HT1080 (cell line): ENCODE data around the gene CYBB. TPM values are rescaled to one million over a fixed set of nuclear protein-coding genes. Genes with fewer than 3 reads are reported as not detected.

Experiments used
- DNase-seq: peaks from one replicate; pipeline ENCODE4 v3.0.0-alpha.2; 2015; ENCODE audit warnings: low read depth
- total RNA-seq: library from RNA; depleted of rRNA; stranded (reverse); fragments of >200 nt; shearing (Covaris generic); gene quantifications from 2 replicates; pipeline ENCODE4 v1.2.3, GENCODE V29; 2014

CYBB gene
- total RNA-seq, 1 experiment from 2014 or later, result 0.13 TPM

- peak; percentile 54 for DNase-seq
Measured at GRCh38 chrX:37785569-37785968, 5.7 kb downstream of the CYBB start.

GRCh38 chrX:37786624-37787422, 7.0 kb downstream of the CYBB start:
- DNase-seq, result no peak

GRCh38 chrX:37787423-37787869, 7.6 kb downstream of the CYBB start:
- no peak for DNase-seq

- DNase-seq, result no peak
Measured at GRCh38 chrX:37796310-37796709, 16.5 kb downstream of the CYBB start.

- no peak for DNase-seq
Measured at GRCh38 chrX:37796805-37797204, 16.9 kb downstream of the CYBB start.

GRCh38 chrX:37799936-37800335, 20.1 kb downstream of the CYBB start:
- no peak for DNase-seq

GRCh38 chrX:37800717-37801116, 20.9 kb downstream of the CYBB start:
- DNase-seq, result no peak

- DNase-seq, result no peak
Measured at GRCh38 chrX:37802028-37802427, 22.2 kb downstream of the CYBB start.

GRCh38 chrX:37803057-37803456, 23.2 kb downstream of the CYBB start:
- no peak for DNase-seq

- no peak for DNase-seq
Measured at GRCh38 chrX:37809970-37810369, 30.1 kb downstream of the CYBB start.

- no peak for DNase-seq
Measured at GRCh38 chrX:37812110-37812509, 32.3 kb downstream of the CYBB start.

GRCh38 chrX:37813570-37813969, 33.7 kb downstream of the CYBB start:
- DNase-seq, result no peak

- DNase-seq, result no peak
Measured at GRCh38 chrX:37815366-37815765, 35.5 kb downstream of the CYBB start.

- no peak for DNase-seq
Measured at GRCh38 chrX:37816766-37817165, 36.9 kb downstream of the CYBB start.

- no peak for DNase-seq
Measured at GRCh38 chrX:37817176-37817575, 37.3 kb downstream of the CYBB start.

GRCh38 chrX:37817579-37817978, 37.7 kb downstream of the CYBB start:
- DNase-seq, result no peak

- DNase-seq, result no peak
Measured at GRCh38 chrX:37818031-37818430, 38.2 kb downstream of the CYBB start.

- DNase-seq, result no peak
Measured at GRCh38 chrX:37820646-37821045, 40.8 kb downstream of the CYBB start.

- DNase-seq, result no peak
Measured at GRCh38 chrX:37824491-37825214, 44.8 kb downstream of the CYBB start.

GRCh38 chrX:37825215-37825842, 45.5 kb downstream of the CYBB start:
- DNase-seq, result peak; percentile 10

- no peak for DNase-seq
Measured at GRCh38 chrX:37829721-37830120, 49.9 kb downstream of the CYBB start.

- DNase-seq, result no peak
Measured at GRCh38 chrX:37830371-37830770, 50.5 kb downstream of the CYBB start.
